GM21526 (cell line): Measurements from ENCODE around the gene METTL15.
"Not testable (repeated sequence)": the region's sequence is repeated elsewhere in the genome, so short reads cannot be mapped to it uniquely, and the experiment has no call there.

ENCODE experiments used
- ATAC-seq: cut with Tn5 transposase; IDR thresholded peaks from one replicate; pipeline ENCODE4 v1.9.1; 2021; ENCODE audit warnings: moderate library complexity; ENCODE audit not compliant: unreplicated experiment, low FRiP score

METTL15 gene

GRCh38 chr11:28108958-28109357 lies 770 bp downstream of the METTL15 start:
- ATAC-seq: no peak

GRCh38 chr11:28110108-28110820 lies 2.1 kb downstream of the METTL15 start:
- ATAC-seq: peak; percentile 34

GRCh38 chr11:28110821-28111200 lies 2.6 kb downstream of the METTL15 start:
- no peak for ATAC-seq

- no peak for ATAC-seq
Observed at GRCh38 chr11:28114116-28114515, 5.9 kb downstream of the METTL15 start.

GRCh38 chr11:28114731-28115130 lies 6.5 kb downstream of the METTL15 start:
- ATAC-seq: no peak

- no peak for ATAC-seq
Observed at GRCh38 chr11:28117712-28118111, 9.5 kb downstream of the METTL15 start.

- ATAC-seq: no peak
Observed at GRCh38 chr11:28123151-28123581, 15.0 kb downstream of the METTL15 start.

- no peak for ATAC-seq
Observed at GRCh38 chr11:28132548-28132947, 24.4 kb downstream of the METTL15 start.

GRCh38 chr11:28133146-28133545 lies 25.0 kb downstream of the METTL15 start:
- no peak for ATAC-seq

- not testable (repeated sequence) for ATAC-seq
Observed at GRCh38 chr11:28136157-28136556, 28.0 kb downstream of the METTL15 start.

GRCh38 chr11:28137366-28137765 lies 29.2 kb downstream of the METTL15 start:
- ATAC-seq: no peak

- no peak for ATAC-seq
Observed at GRCh38 chr11:28137832-28138231, 29.6 kb downstream of the METTL15 start.

GRCh38 chr11:28139841-28140415 lies 31.7 kb downstream of the METTL15 start:
- no peak for ATAC-seq

- no peak for ATAC-seq
Observed at GRCh38 chr11:28140689-28141455, 32.7 kb downstream of the METTL15 start.

GRCh38 chr11:28142724-28143123 lies 34.5 kb downstream of the METTL15 start:
- ATAC-seq: no peak

- ATAC-seq: no peak
Observed at GRCh38 chr11:28144808-28145207, 36.6 kb downstream of the METTL15 start.

- ATAC-seq: no peak
Observed at GRCh38 chr11:28146123-28146751, 38.0 kb downstream of the METTL15 start.

- no peak for ATAC-seq
Observed at GRCh38 chr11:28152743-28153142, 44.6 kb downstream of the METTL15 start.

- ATAC-seq: no peak
Observed at GRCh38 chr11:28153586-28153985, 45.4 kb downstream of the METTL15 start.

GRCh38 chr11:28168718-28169117 lies 60.5 kb downstream of the METTL15 start:
- ATAC-seq: no peak

- ATAC-seq: no peak
Observed at GRCh38 chr11:28169816-28170215, 61.6 kb downstream of the METTL15 start.
